Nephron (organoid): ENCODE measurements around the gene HTR1D.

Experiments
- H3K27ac Mint-ChIP-seq, 3 experiments: 2 replicates each; pipeline ENCODE4 v1.8.0; 2020; ENCODE audit warnings: mixed read lengths in 3 of 3, mild to moderate bottlenecking in 2 of 3, moderate library complexity in 1 of 3
- H3K27me3 Mint-ChIP-seq: 2 replicates; pipeline ENCODE4 v1.8.0; 2021; ENCODE audit warnings: low read depth, mild to moderate bottlenecking, moderate library complexity, mixed read lengths
- H3K36me3 Mint-ChIP-seq: 2 replicates; pipeline ENCODE4 v1.8.0; 2020; ENCODE audit warnings: low read depth, mixed read lengths
- H3K4me1 Mint-ChIP-seq: 2 replicates; pipeline ENCODE4 v1.8.0; 2020; ENCODE audit warnings: mixed read lengths
- H3K4me3 Mint-ChIP-seq, 3 experiments: 2 replicates each; pipeline ENCODE4 v1.8.0; 2020; ENCODE audit warnings: mild to moderate bottlenecking in 3 of 3, mixed read lengths in 3 of 3, moderate library complexity in 2 of 3
- H3K9me3 Mint-ChIP-seq: 2 replicates; pipeline ENCODE4 v1.8.0; 2020; ENCODE audit warnings: mixed read lengths
- CTCF ChIP-seq, 3 experiments: fragments of 200-600 bp; sonication (generic); IDR thresholded peaks; one replicate each; pipeline ENCODE4 v1.5.0; 2021; ENCODE audit warnings: antibody characterized with exemption in 3 of 3; ENCODE audit not compliant: unreplicated experiment in 3 of 3

HTR1D gene

GRCh38 chr1:23222742-23223141 is 5.4 kb upstream of the HTR1D start:
- no peak for TF ChIP-seq CTCF (IDR thresholded peaks at IDR 0.05; ENCODE audit: unreplicated experiment in 3 of 3)
- no peak overlapping the region for H3K27ac Mint-ChIP-seq
- no peak overlapping the region for H3K4me3 Mint-ChIP-seq
- H3K9me3 Mint-ChIP-seq: peaks cover 6% of the 10 kb centered on the region
- peaks cover 38% of the 10 kb centered on the region for H3K27me3 Mint-ChIP-seq
- peaks cover 12% of the 10 kb centered on the region for H3K4me1 Mint-ChIP-seq
- H3K36me3 Mint-ChIP-seq: no peaks in the 10 kb centered on the region

- H3K4me3 Mint-ChIP-seq: no peak overlapping the region
- H3K27ac Mint-ChIP-seq: no peak overlapping the region
- H3K27me3 Mint-ChIP-seq: peaks cover 42% of the 10 kb centered on the region
- TF ChIP-seq CTCF (IDR thresholded peaks at IDR 0.05; ENCODE audit: unreplicated experiment in 3 of 3): no peak
- H3K4me1 Mint-ChIP-seq: peaks cover 12% of the 10 kb centered on the region
- peaks cover 6% of the 10 kb centered on the region for H3K9me3 Mint-ChIP-seq
- H3K36me3 Mint-ChIP-seq: no peaks in the 10 kb centered on the region
Measured at GRCh38 chr1:23222331-23222730, 5.0 kb upstream of the HTR1D start.

- peaks cover 12% of the 10 kb centered on the region for H3K4me1 Mint-ChIP-seq
- H3K27ac Mint-ChIP-seq: no peak overlapping the region
- no peak for TF ChIP-seq CTCF (IDR thresholded peaks at IDR 0.05; ENCODE audit: unreplicated experiment in 3 of 3)
- no peak overlapping the region for H3K4me3 Mint-ChIP-seq
- H3K9me3 Mint-ChIP-seq: peaks cover 6% of the 10 kb centered on the region
- peaks cover 49% of the 10 kb centered on the region for H3K27me3 Mint-ChIP-seq
- H3K36me3 Mint-ChIP-seq: no peaks in the 10 kb centered on the region
Measured at GRCh38 chr1:23221107-23221506, 3.8 kb upstream of the HTR1D start.

- TF ChIP-seq CTCF (IDR thresholded peaks at IDR 0.05; ENCODE audit: unreplicated experiment in 3 of 3): peak; percentile 69 to 74 (median 70)
- peaks cover 10% of the 10 kb centered on the region for H3K4me1 Mint-ChIP-seq
- H3K36me3 Mint-ChIP-seq: no peaks in the 10 kb centered on the region
- H3K27me3 Mint-ChIP-seq: peaks cover 82% of the 10 kb centered on the region
- no peak overlapping the region for H3K27ac Mint-ChIP-seq
- H3K9me3 Mint-ChIP-seq: peaks cover 2% of the 10 kb centered on the region
- H3K4me3 Mint-ChIP-seq: peak overlapping the region; percentile 52 to 59 (median 58)
Measured at GRCh38 chr1:23216771-23217420, 406 bp downstream of the HTR1D start.

- TF ChIP-seq CTCF (IDR thresholded peaks at IDR 0.05; ENCODE audit: unreplicated experiment in 3 of 3): no peak
- no peak overlapping the region for H3K27ac Mint-ChIP-seq
- peak overlapping the region; percentile 52 to 59 (median 52) for H3K4me3 Mint-ChIP-seq
- H3K27me3 Mint-ChIP-seq: peaks cover 85% of the 10 kb centered on the region
- H3K9me3 Mint-ChIP-seq: peaks cover 2% of the 10 kb centered on the region
- H3K36me3 Mint-ChIP-seq: no peaks in the 10 kb centered on the region
- H3K4me1 Mint-ChIP-seq: peaks cover 10% of the 10 kb centered on the region
Measured at GRCh38 chr1:23215751-23216449, 1.4 kb downstream of the HTR1D start.

- Mint-ChIP-seq H3K4me1 (peaks cover 10% of the 10 kb centered on the region), H3K36me3 (no peaks in the 10 kb centered on the region), H3K27ac (no peak overlapping the region), H3K4me3 (no peak overlapping the region), H3K9me3 (peaks cover 2% of the 10 kb centered on the region), H3K27me3 (peaks cover 84% of the 10 kb centered on the region)
- TF ChIP-seq CTCF (IDR thresholded peaks at IDR 0.05; ENCODE audit: unreplicated experiment in 3 of 3): no peak
Measured at GRCh38 chr1:23215291-23215690, 2.0 kb downstream of the HTR1D start.
